ENCODE data around the gene CHMP1B.
"Not testable (repeated sequence)": the region's sequence is repeated elsewhere in the genome, so short reads cannot be mapped to it uniquely, and the experiment has no call there.

CHMP1B gene

GRCh38 chr18:11887328-11888128, 36.3 kb downstream of the CHMP1B start:
- no peak for DNase-seq (ENCODE audit: low spot score)
- TF ChIP-seq, protein P1, sequence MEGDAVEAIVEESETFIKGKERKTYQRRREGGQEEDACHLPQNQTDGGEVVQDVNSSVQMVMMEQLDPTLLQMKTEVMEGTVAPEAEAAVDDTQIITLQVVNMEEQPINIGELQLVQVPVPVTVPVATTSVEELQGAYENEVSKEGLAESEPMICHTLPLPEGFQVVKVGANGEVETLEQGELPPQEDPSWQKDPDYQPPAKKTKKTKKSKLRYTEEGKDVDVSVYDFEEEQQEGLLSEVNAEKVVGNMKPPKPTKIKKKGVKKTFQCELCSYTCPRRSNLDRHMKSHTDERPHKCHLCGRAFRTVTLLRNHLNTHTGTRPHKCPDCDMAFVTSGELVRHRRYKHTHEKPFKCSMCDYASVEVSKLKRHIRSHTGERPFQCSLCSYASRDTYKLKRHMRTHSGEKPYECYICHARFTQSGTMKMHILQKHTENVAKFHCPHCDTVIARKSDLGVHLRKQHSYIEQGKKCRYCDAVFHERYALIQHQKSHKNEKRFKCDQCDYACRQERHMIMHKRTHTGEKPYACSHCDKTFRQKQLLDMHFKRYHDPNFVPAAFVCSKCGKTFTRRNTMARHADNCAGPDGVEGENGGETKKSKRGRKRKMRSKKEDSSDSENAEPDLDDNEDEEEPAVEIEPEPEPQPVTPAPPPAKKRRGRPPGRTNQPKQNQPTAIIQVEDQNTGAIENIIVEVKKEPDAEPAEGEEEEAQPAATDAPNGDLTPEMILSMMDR (IDR thresholded peaks at IDR 0.05; ENCODE audit: extremely low read depth, insufficient read depth, missing control alignments): no peak
- in situ Hi-C loops (cut with MboI; ENCODE audit: low pct_unique_long_range_greater_than_20kb, low sequenced_read_pairs, unreplicated experiment): loop anchor here (25.0 kb wide), 1 partner anchor 100 kb away; no protein-coding TSS in a partner anchor

DNA sequence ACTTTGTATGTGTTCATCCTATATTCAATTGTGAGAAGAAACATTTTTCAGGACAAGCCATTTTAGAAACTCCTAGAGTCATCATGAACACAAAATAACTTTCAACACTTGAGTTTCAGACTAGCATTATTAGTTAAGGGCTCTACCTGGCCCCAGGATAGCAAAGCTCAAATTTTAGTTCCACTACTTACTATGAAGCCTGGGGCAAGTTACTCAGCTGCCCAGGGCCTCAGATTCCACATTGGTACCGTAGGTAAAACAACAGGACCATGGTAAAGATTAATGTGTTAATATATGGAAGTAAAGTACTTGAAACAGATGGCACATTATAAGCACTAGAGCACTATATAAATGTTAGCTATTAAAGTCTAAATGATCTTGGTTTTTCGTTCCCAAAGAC, 37.5 kb downstream of the CHMP1B start:
- in situ Hi-C loops (cut with MboI; ENCODE audit: low pct_unique_long_range_greater_than_20kb, low sequenced_read_pairs, unreplicated experiment): loop anchor here (25.0 kb wide), 1 partner anchor 101 kb away; no protein-coding TSS in a partner anchor
- DNase-seq (ENCODE audit: low spot score): no peak
- TF ChIP-seq, protein P1 (IDR thresholded peaks at IDR 0.05; ENCODE audit: extremely low read depth, insufficient read depth, missing control alignments): no peak

GRCh38 chr18:11889284-11889683, 38.1 kb downstream of the CHMP1B start:
- in situ Hi-C loops (cut with MboI; ENCODE audit: low pct_unique_long_range_greater_than_20kb, low sequenced_read_pairs, unreplicated experiment): loop anchor here (25.0 kb wide), 1 partner anchor 102 kb away; no protein-coding TSS in a partner anchor
- no peak for DNase-seq (ENCODE audit: low spot score)

GRCh38 chr18:11891737-11892136, 40.5 kb downstream of the CHMP1B start:
- TF ChIP-seq, protein P1 (IDR thresholded peaks at IDR 0.05; ENCODE audit: extremely low read depth, insufficient read depth, missing control alignments): no peak
- in situ Hi-C loops (cut with MboI; ENCODE audit: low pct_unique_long_range_greater_than_20kb, low sequenced_read_pairs, unreplicated experiment): loop anchor here (25.0 kb wide), 1 partner anchor 104 kb away; no protein-coding TSS in a partner anchor
- DNase-seq (ENCODE audit: low spot score): no peak

More at GRCh38 chr18:11889284-11889683, 38.1 kb downstream of the CHMP1B start:
- TF ChIP-seq, protein P1 (IDR thresholded peaks at IDR 0.05; ENCODE audit: extremely low read depth, insufficient read depth, missing control alignments): no peak

- not testable (repeated sequence) for DNase-seq (ENCODE audit: low spot score)
- in situ Hi-C loops (cut with MboI; ENCODE audit: low pct_unique_long_range_greater_than_20kb, low sequenced_read_pairs, unreplicated experiment): loop anchor here (25.0 kb wide), 1 partner anchor 105 kb away; no protein-coding TSS in a partner anchor
Measured at GRCh38 chr18:11892438-11892837, 41.2 kb downstream of the CHMP1B start.

DNA sequence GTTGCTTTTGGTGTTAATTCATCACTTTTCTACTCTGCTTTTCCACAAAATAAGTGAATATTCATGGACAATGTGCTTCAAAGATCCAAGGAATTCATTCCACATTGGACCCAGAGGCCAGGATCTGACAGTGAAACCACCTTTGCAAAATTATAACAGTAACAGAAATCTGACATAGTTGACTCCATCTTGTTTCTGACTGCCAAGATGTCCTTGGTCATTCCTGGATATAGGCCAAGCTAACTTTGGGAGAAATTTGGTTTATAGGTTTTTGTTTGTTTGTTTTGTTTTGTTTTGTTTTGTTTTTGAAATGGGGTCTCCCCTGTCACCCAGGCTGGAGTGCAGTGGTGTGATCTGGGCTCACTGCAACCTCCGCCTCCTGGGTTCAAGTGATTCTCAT, 46.6 kb downstream of the CHMP1B start:
- TF ChIP-seq, protein P1 (IDR thresholded peaks at IDR 0.05; ENCODE audit: extremely low read depth, insufficient read depth, missing control alignments): no peak
- in situ Hi-C loops (cut with MboI; ENCODE audit: low pct_unique_long_range_greater_than_20kb, low sequenced_read_pairs, unreplicated experiment): loop anchor here (25.0 kb wide), 1 partner anchor 110 kb away; no protein-coding TSS in a partner anchor
- DNase-seq (ENCODE audit: low spot score): no peak

- DNase-seq (ENCODE audit: low spot score): no peak
- TF ChIP-seq, protein P1 (IDR thresholded peaks at IDR 0.05; ENCODE audit: extremely low read depth, insufficient read depth, missing control alignments): no peak
- in situ Hi-C loops (cut with MboI; ENCODE audit: low pct_unique_long_range_greater_than_20kb, low sequenced_read_pairs, unreplicated experiment): loop anchor here (25.0 kb wide), 1 partner anchor 112 kb away; no protein-coding TSS in a partner anchor
Measured at GRCh38 chr18:11899063-11899462, 47.9 kb downstream of the CHMP1B start.

All from GM13977 (cell line).